ENCODE measurements around the gene GOLGA8M.
"Not testable (repeated sequence)": the region's sequence is repeated elsewhere in the genome, so short reads cannot be mapped to it uniquely, and the experiment has no call there.

The GOLGA8M gene

DNA sequence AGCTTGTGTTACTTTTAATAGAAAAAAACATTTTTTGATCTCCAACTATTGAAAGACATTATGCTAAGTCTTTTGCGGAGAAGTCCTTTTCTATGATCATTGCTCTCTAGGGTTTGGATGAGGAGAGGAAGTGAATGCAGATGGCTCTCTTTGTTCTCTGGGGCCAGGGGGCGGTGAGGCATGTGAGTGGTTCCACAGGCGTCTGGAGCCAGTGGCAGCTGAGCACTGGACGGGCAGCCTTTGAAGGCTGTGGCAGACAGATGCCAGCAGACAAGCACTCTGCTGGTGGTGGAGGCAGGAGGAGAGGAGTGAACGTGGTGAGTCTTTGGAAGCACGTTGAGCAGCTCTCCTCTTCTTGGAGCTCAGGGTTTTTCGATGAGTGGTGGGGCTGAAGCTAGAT, 51.5 kb downstream of the GOLGA8M start:
- not testable (repeated sequence) for DNase-seq

DNA sequence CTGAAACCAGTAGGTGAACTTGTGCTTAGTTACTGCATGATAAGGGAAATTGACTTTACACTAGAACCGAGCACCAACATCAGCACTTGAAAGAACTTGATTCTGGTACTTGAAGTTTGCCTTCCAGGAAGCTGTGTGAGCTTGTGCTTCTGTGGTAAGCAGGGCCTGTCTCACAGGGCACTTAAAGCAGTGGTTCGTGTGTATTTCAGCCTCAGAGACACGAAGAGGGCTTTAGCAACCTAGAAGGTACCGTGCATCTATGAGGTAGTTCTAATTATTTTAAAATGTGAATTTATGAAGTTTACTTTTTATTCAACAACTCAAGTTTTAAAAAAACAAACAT, 56.2 kb downstream of the GOLGA8M start:
- DNase-seq = not testable (repeated sequence)

DNA sequence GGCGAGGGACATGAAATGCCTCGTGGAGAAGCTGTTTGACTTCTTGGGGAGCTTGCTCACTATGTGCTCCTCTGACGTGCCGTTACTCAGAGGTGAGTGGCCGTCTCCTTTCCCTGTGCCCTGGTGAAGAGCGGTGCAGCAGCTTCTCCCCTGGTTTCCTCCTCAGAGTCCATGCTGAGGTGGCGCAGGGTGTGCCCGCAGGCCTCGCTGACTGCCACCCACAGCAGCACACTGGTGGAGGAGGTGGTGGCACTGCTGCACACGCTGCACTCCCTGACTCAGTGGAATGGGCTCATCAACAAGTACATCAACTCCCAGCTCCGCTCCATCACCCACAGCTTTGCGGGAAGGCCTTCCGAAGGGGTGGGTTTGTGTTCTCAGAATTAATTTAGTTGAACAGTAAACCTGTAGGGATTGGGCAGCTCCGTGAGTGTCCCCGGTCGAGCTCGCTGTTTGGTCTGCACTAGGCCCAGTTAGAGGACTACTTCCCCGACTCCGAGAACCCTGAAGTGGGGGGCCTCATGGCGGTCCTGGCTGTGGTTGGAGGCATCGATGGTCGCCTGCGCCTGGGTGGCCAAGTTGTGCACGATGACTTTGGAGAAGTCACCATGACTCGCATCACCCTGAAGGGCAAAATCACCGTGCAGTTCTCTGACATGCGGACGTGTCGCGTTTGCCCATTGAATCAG, 56.7 kb downstream of the GOLGA8M start:
- DNase-seq = not testable (repeated sequence)

- not testable (repeated sequence) for DNase-seq
Observed at GRCh38 chr15:28654194-28654593, 58.0 kb downstream of the GOLGA8M start.

- not testable (repeated sequence) for DNase-seq
Observed at GRCh38 chr15:28652538-28652937, 59.7 kb downstream of the GOLGA8M start.
